ENCODE results near the gene KATNB1. TPM values are rescaled to one million over a fixed set of nuclear protein-coding genes. Genes with fewer than 3 reads are reported as not detected.

The KATNB1 gene
- polyA plus RNA-seq, 1 of the 3 experiments (the other 2 are of a cell fraction), result 43.7 TPM

GRCh38 chr16:57761301-57761700 lies 25.7 kb downstream of the KATNB1 start:
- WGBS (ENCODE audit: low lambda C conversion rate), result 79% methylated on average over 6 of the region's 9 CpGs
- peaks cover 19% of the 10 kb centered on the region for H3F3A ChIP-seq (replicated peaks; ENCODE audit: insufficient read depth)
- peaks cover 16 to 40% of the 10 kb centered on the region in 2 experiments for H3K36me3 ChIP-seq (replicated peaks in 1 of 2; ENCODE audit: control insufficient read depth in 1 of 2, insufficient read depth in 2 of 2, low read length in 1 of 2)
- no peaks in the 10 kb centered on the region for H3K27me3 ChIP-seq (ENCODE audit: insufficient read depth)
- H3K4me3 ChIP-seq (ENCODE audit: low read depth in 2 of 2, low read length in 1 of 2), result no peak overlapping the region
- H3K9me2 ChIP-seq, result no peaks in the 10 kb centered on the region
- TF ChIP-seq, protein P1, sequence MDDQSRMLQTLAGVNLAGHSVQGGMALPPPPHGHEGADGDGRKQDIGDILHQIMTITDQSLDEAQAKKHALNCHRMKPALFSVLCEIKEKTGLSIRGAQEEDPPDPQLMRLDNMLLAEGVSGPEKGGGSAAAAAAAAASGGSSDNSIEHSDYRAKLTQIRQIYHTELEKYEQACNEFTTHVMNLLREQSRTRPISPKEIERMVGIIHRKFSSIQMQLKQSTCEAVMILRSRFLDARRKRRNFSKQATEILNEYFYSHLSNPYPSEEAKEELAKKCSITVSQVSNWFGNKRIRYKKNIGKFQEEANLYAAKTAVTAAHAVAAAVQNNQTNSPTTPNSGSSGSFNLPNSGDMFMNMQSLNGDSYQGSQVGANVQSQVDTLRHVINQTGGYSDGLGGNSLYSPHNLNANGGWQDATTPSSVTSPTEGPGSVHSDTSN (IDR thresholded peaks at IDR 0.05), result no peak
- no peak overlapping the region for H2AFZ ChIP-seq (ENCODE audit: low read depth)
- H3K27ac ChIP-seq (ENCODE audit: low read depth in 2 of 2, low read length in 1 of 2), result no peak overlapping the region
- 0 out of 2 replicates have a peak, but pooled peaks cover 2% of the 10 kb centered on the region for H4K20me1 ChIP-seq (ENCODE audit: insufficient read depth)
- DNase-seq, result no peak
- no peak overlapping the region for H3K4me2 ChIP-seq
- ChIA-PET POLR2A (interaction anchor here (1.2 kb wide), 2 partner anchors 10 to 26 kb away, joined by 3 to 4 read pairs; partner anchors contain the start of gene KATNB1), CTCF (interaction anchor here (1.3 to 2.5 kb wide), 3 partner anchors 95 to 186 kb away, joined by 3 to 10 read pairs (median 4); no protein-coding TSS in a partner anchor)
- H3K9ac ChIP-seq, result no peak overlapping the region
- no peaks in the 10 kb centered on the region for H3K9me3 ChIP-seq
- no peaks in the 10 kb centered on the region for H3K79me2 ChIP-seq (ENCODE audit: insufficient read depth)
- peaks cover 4 to 16% of the 10 kb centered on the region in 2 experiments; a peak in 3 of 4 replicates for H3K4me1 ChIP-seq (ENCODE audit: control insufficient read depth in 1 of 2, insufficient read depth in 2 of 2, low read depth in 1 of 2, low read length in 1 of 2)

DNA sequence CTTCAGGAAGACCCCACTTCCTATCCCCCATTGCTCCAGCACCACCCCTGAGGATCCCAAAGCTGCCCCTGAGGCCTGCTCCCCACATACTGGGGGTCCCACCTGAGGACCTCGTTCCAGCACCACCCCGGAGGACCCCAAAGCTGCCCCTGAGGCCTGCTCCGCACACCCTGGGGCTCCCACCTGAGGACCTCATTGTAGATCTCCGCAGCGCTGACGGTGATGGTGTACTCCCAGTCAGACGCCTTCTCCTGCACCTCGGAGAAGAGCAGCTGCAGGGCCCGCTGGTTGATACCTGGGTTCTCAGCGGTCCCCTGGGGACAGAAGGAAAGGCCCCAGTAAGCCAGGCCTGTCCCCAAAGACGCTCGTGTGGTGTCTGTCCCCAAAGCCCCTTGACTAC lies 26.4 kb downstream of the KATNB1 start:
- 0 out of 2 replicates have a peak, but pooled peaks cover under 1% of the 10 kb centered on the region for H4K20me1 ChIP-seq (ENCODE audit: insufficient read depth)
- CTCF ChIA-PET, result interaction anchor here (0.8 to 1.3 kb wide), 2 partner anchors 186 to 238 kb away, joined by 3 to 4 read pairs; partner anchors contain the start of gene ZNF319
- no peaks in the 10 kb centered on the region for H3K9me2 ChIP-seq
- no peak overlapping the region for H3K27ac ChIP-seq (ENCODE audit: low read depth in 2 of 2, low read length in 1 of 2)
- TF ChIP-seq GABPA (IDR thresholded peaks at IDR 0.05; ENCODE audit: low read depth) (no peak), POLR2AphosphoS5 (IDR thresholded peaks at IDR 0.05; ENCODE audit: low read depth, low read length) (no peak), ELF1 (IDR thresholded peaks at IDR 0.05) (no peak), RAD21 (IDR thresholded peaks at IDR 0.05; ENCODE audit: low read length) (no peak), TCF12 (IDR thresholded peaks at IDR 0.05) (no peak), USF2 (IDR thresholded peaks at IDR 0.05; ENCODE audit: borderline replicate concordance, low read depth, low read length) (no peak), USF1 (IDR thresholded peaks at IDR 0.05; ENCODE audit: borderline replicate concordance, low read depth) (no peak), FOXJ3 (CRISPR knock-in tag; IDR thresholded peaks at IDR 0.05) (no peak), SMC3 (IDR thresholded peaks at IDR 0.05; ENCODE audit: low read depth, low read length) (no peak), RCOR1 (IDR thresholded peaks at IDR 0.05; ENCODE audit: low read length) (no peak), YY1 (IDR thresholded peaks at IDR 0.05; ENCODE audit: low read depth) (no peak), SIN3A (IDR thresholded peaks at IDR 0.05; ENCODE audit: borderline replicate concordance, low read depth, low read length) (no peak), EP300 (IDR thresholded peaks at IDR 0.05; ENCODE audit: borderline replicate concordance in 1 of 2, low read depth in 1 of 2, low read length in 1 of 2) (no peak)
- TF ChIP-seq, protein P2, sequence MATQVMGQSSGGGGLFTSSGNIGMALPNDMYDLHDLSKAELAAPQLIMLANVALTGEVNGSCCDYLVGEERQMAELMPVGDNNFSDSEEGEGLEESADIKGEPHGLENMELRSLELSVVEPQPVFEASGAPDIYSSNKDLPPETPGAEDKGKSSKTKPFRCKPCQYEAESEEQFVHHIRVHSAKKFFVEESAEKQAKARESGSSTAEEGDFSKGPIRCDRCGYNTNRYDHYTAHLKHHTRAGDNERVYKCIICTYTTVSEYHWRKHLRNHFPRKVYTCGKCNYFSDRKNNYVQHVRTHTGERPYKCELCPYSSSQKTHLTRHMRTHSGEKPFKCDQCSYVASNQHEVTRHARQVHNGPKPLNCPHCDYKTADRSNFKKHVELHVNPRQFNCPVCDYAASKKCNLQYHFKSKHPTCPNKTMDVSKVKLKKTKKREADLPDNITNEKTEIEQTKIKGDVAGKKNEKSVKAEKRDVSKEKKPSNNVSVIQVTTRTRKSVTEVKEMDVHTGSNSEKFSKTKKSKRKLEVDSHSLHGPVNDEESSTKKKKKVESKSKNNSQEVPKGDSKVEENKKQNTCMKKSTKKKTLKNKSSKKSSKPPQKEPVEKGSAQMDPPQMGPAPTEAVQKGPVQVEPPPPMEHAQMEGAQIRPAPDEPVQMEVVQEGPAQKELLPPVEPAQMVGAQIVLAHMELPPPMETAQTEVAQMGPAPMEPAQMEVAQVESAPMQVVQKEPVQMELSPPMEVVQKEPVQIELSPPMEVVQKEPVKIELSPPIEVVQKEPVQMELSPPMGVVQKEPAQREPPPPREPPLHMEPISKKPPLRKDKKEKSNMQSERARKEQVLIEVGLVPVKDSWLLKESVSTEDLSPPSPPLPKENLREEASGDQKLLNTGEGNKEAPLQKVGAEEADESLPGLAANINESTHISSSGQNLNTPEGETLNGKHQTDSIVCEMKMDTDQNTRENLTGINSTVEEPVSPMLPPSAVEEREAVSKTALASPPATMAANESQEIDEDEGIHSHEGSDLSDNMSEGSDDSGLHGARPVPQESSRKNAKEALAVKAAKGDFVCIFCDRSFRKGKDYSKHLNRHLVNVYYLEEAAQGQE (IDR thresholded peaks at IDR 0.05; ENCODE audit: low read depth, low read length), result no peak
- H2AFZ ChIP-seq (ENCODE audit: low read depth), result no peak overlapping the region
- no peaks in the 10 kb centered on the region for H3K79me2 ChIP-seq (ENCODE audit: insufficient read depth)
- H3K4me2 ChIP-seq, result no peak overlapping the region
- H3K36me3 ChIP-seq (replicated peaks in 1 of 2; ENCODE audit: control insufficient read depth in 1 of 2, insufficient read depth in 2 of 2, low read length in 1 of 2), result peaks cover 17 to 40% of the 10 kb centered on the region in 2 experiments
- H3K4me3 ChIP-seq (ENCODE audit: low read depth in 2 of 2, low read length in 1 of 2), result no peak overlapping the region
- WGBS (ENCODE audit: low lambda C conversion rate), result 100% methylated on average over 4 of the region's 12 CpGs
- H3K9ac ChIP-seq, result no peak overlapping the region
- POLR2A ChIA-PET, result interaction anchor here (1.2 kb wide), 2 partner anchors 11 to 27 kb away, joined by 3 to 4 read pairs; partner anchors contain the start of gene KATNB1
- DNase-seq, result no peak
- no peaks in the 10 kb centered on the region for H3K9me3 ChIP-seq
- H3K27me3 ChIP-seq (ENCODE audit: insufficient read depth), result no peaks in the 10 kb centered on the region
- peaks cover 4 to 16% of the 10 kb centered on the region in 2 experiments; a peak in 3 of 4 replicates for H3K4me1 ChIP-seq (ENCODE audit: control insufficient read depth in 1 of 2, insufficient read depth in 2 of 2, low read depth in 1 of 2, low read length in 1 of 2)
- H3F3A ChIP-seq (replicated peaks; ENCODE audit: insufficient read depth), result peaks cover 19% of the 10 kb centered on the region
